ENCODE data around the gene SELENOM.

GRCh38 chr22:31143537-31143936, 36.2 kb upstream of the SELENOM start:
- TF ChIP-seq CTCF (conservative IDR thresholded peaks at IDR 0.05; ENCODE audit: low read depth, low read length) (no peak), EZH2 (IDR thresholded peaks at IDR 0.05; ENCODE audit: borderline replicate concordance, low read depth, low read length, poor library complexity, severe bottlenecking) (no peak)

All from A673 (cell line).